ENCODE results near the gene POLRMT. TPM values are rescaled to one million over a fixed set of nuclear protein-coding genes. Genes with fewer than 3 reads are reported as not detected.

POLRMT gene
- total and polyA plus RNA-seq, 4 donors: 16.0 to 41.4 (median 35.1) TPM

DNA sequence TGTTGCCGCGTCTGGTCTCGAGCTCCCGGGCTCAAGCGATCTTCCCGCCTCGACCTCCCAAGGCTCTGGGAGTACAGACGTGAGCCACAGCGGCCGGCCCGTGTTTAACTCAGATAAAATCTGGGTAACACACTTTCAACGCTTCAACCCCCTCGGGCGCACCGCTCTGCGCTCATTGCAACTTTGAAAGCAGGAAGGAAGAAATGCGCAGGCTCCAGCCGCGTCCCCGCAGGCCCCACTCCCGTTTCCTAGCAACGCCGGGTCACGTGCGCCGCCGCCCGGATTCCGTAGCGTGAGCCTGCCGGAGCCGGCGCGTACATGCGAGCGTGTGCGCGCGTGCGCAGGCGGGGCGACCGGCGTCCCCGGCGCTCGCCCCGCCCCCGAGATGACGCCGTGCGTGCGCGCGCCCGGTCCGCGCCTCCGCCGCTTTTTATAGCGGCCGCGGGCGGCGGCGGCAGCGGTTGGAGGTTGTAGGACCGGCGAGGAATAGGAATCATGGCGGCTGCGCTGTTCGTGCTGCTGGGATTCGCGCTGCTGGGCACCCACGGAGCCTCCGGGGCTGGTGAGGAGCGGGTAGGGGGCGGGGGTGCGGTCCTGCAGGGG lies 61.1 kb downstream of the POLRMT start, which contains the start of gene BSG:
BSG (plus strand) TSS at position 457 of the 603 bp plus-strand sequence; CDS start at position 496, 39 bp downstream.
- WGBS: under 1% methylated on average over 79 of the region's 79 CpGs

DNA sequence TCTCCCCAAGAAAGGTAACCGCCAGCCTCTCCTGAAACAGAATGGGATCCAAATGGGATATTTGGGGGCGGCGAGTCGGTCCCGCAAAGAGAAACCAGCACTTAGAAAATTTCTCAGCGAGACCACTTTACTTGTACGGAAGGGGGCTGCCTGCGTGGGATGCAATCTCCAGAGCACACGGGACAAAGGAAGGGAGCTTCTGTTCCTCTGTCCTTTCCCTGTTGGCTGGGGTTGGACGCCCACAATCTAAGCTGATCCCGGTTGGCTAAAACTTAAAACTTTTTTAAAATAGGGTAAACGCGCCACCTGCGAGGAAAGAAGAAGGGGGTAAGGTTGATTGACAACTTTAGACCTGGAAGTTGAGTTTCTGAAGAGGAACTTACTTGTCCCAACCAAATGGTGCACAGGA lies 61.8 kb downstream of the POLRMT start:
- peaks cover 23 to 38% (median 32%) of the 10 kb centered on the region in 4 donors for H3K4me1 ChIP-seq (ENCODE audit: control insufficient read depth in 4 of 4, insufficient read depth in 4 of 4, low read length in 3 of 4)
- no peaks in the 10 kb centered on the region for H3K27me3 ChIP-seq (ENCODE audit: control insufficient read depth in 4 of 4, insufficient read depth in 4 of 4, low read length in 3 of 4)
- no peaks in the 10 kb centered on the region for H3K9me3 ChIP-seq (ENCODE audit: control insufficient read depth in 4 of 4, low read length in 3 of 4)
- no peaks in the 10 kb centered on the region for H3K36me3 ChIP-seq (ENCODE audit: control insufficient read depth in 4 of 4, insufficient read depth in 3 of 4, low read depth in 1 of 4, low read length in 3 of 4)
- H3K27ac ChIP-seq (ENCODE audit: low read depth in 1 of 2, low read length in 2 of 2): peak overlapping the region; percentile 78 to 84
- H3K4me3 ChIP-seq (ENCODE audit: low read depth in 1 of 3, low read length in 3 of 3): peak overlapping the region; percentile 52 to 71 (median 63)
- H3K9ac ChIP-seq (ENCODE audit: low read depth in 1 of 2, low read length in 2 of 2): peak overlapping the region in 1 of 2 donors; percentile 74
- 2% methylated on average over 14 of the region's 14 CpGs for WGBS
- no peak for TF ChIP-seq JUND (IDR thresholded peaks at IDR 0.05)
- TF ChIP-seq FOXA1 (IDR thresholded peaks at IDR 0.05): no peak
- TF ChIP-seq RAD21 (IDR thresholded peaks at IDR 0.05): no peak
- no peak for TF ChIP-seq SP1 (IDR thresholded peaks at IDR 0.05)
- TF ChIP-seq EGR1 (IDR thresholded peaks at IDR 0.05; ENCODE audit: low read depth in 2 of 2): no peak
- TF ChIP-seq FOXA2 (IDR thresholded peaks at IDR 0.05): no peak
- DNase-seq (ENCODE audit: low spot score): no peak

More for the DNA sequence above, 61.1 kb downstream of the POLRMT start, which contains the start of gene BSG:
- Histone ChIP-seq H3K9ac (ENCODE audit: low read depth in 1 of 2, low read length in 2 of 2) (peak within 1 kb of the TSS; percentile 82 to 83), H3K4me3 (ENCODE audit: low read depth in 1 of 3, low read length in 3 of 3) (peak within 1 kb of the TSS; percentile 63 to 95 (median 71)), H3K9me3 (ENCODE audit: control insufficient read depth in 4 of 4, low read length in 3 of 4) (no peaks in the 10 kb centered on the region), H3K27ac (ENCODE audit: low read depth in 1 of 2, low read length in 2 of 2) (peak within 1 kb of the TSS; percentile 84 to 94), H3K4me1 (ENCODE audit: control insufficient read depth in 4 of 4, insufficient read depth in 4 of 4, low read length in 3 of 4) (peaks cover 23 to 40% (median 34%) of the 10 kb centered on the region in 4 donors), H3K36me3 (ENCODE audit: control insufficient read depth in 4 of 4, insufficient read depth in 3 of 4, low read depth in 1 of 4, low read length in 3 of 4) (no peaks in the 10 kb centered on the region), H3K27me3 (ENCODE audit: control insufficient read depth in 4 of 4, insufficient read depth in 4 of 4, low read length in 3 of 4) (no peaks in the 10 kb centered on the region)
- peak; percentile 98 for DNase-seq (ENCODE audit: low spot score)
- TF ChIP-seq FOXA1 (IDR thresholded peaks at IDR 0.05): no peak
- TF ChIP-seq, protein P1, sequence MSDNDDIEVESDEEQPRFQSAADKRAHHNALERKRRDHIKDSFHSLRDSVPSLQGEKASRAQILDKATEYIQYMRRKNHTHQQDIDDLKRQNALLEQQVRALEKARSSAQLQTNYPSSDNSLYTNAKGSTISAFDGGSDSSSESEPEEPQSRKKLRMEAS (IDR thresholded peaks at IDR 0.05): peak; percentile 39
- TF ChIP-seq RAD21 (IDR thresholded peaks at IDR 0.05): peak in 1 of 2 donors; percentile 5
- TF ChIP-seq, protein P2, sequence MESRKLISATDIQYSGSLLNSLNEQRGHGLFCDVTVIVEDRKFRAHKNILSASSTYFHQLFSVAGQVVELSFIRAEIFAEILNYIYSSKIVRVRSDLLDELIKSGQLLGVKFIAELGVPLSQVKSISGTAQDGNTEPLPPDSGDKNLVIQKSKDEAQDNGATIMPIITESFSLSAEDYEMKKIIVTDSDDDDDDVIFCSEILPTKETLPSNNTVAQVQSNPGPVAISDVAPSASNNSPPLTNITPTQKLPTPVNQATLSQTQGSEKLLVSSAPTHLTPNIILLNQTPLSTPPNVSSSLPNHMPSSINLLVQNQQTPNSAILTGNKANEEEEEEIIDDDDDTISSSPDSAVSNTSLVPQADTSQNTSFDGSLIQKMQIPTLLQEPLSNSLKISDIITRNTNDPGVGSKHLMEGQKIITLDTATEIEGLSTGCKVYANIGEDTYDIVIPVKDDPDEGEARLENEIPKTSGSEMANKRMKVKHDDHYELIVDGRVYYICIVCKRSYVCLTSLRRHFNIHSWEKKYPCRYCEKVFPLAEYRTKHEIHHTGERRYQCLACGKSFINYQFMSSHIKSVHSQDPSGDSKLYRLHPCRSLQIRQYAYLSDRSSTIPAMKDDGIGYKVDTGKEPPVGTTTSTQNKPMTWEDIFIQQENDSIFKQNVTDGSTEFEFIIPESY (IDR thresholded peaks at IDR 0.05): peak; percentile 39
- TF ChIP-seq HNF4A (conservative IDR thresholded peaks at IDR 0.05): no peak
- no peak for TF ChIP-seq NR2F2 (IDR thresholded peaks at IDR 0.05)
- TF ChIP-seq, protein P3, sequence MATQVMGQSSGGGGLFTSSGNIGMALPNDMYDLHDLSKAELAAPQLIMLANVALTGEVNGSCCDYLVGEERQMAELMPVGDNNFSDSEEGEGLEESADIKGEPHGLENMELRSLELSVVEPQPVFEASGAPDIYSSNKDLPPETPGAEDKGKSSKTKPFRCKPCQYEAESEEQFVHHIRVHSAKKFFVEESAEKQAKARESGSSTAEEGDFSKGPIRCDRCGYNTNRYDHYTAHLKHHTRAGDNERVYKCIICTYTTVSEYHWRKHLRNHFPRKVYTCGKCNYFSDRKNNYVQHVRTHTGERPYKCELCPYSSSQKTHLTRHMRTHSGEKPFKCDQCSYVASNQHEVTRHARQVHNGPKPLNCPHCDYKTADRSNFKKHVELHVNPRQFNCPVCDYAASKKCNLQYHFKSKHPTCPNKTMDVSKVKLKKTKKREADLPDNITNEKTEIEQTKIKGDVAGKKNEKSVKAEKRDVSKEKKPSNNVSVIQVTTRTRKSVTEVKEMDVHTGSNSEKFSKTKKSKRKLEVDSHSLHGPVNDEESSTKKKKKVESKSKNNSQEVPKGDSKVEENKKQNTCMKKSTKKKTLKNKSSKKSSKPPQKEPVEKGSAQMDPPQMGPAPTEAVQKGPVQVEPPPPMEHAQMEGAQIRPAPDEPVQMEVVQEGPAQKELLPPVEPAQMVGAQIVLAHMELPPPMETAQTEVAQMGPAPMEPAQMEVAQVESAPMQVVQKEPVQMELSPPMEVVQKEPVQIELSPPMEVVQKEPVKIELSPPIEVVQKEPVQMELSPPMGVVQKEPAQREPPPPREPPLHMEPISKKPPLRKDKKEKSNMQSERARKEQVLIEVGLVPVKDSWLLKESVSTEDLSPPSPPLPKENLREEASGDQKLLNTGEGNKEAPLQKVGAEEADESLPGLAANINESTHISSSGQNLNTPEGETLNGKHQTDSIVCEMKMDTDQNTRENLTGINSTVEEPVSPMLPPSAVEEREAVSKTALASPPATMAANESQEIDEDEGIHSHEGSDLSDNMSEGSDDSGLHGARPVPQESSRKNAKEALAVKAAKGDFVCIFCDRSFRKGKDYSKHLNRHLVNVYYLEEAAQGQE (IDR thresholded peaks at IDR 0.05): peak; percentile 43
- TF ChIP-seq YY1 (IDR thresholded peaks at IDR 0.05): peak; percentile 62
- TF ChIP-seq, protein P4, sequence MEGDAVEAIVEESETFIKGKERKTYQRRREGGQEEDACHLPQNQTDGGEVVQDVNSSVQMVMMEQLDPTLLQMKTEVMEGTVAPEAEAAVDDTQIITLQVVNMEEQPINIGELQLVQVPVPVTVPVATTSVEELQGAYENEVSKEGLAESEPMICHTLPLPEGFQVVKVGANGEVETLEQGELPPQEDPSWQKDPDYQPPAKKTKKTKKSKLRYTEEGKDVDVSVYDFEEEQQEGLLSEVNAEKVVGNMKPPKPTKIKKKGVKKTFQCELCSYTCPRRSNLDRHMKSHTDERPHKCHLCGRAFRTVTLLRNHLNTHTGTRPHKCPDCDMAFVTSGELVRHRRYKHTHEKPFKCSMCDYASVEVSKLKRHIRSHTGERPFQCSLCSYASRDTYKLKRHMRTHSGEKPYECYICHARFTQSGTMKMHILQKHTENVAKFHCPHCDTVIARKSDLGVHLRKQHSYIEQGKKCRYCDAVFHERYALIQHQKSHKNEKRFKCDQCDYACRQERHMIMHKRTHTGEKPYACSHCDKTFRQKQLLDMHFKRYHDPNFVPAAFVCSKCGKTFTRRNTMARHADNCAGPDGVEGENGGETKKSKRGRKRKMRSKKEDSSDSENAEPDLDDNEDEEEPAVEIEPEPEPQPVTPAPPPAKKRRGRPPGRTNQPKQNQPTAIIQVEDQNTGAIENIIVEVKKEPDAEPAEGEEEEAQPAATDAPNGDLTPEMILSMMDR (IDR thresholded peaks at IDR 0.05; ENCODE audit: low read depth, low read length, missing input control): no peak
- TF ChIP-seq SP1 (IDR thresholded peaks at IDR 0.05): no peak
- no peak for TF ChIP-seq TAF1 (conservative IDR thresholded peaks at IDR 0.05)
- no peak for TF ChIP-seq JUND (IDR thresholded peaks at IDR 0.05)
- TF ChIP-seq FOXA2 (IDR thresholded peaks at IDR 0.05): no peak

All from liver (tissue), 9 donors.